NCI-H526 (cell line): ENCODE results near the gene ARID1A.

Experiments used
- DNase-seq, 2 experiments: peaks; one replicate each; lab custom pipeline; 2025; lab: John Stamatoyannopoulos, UW

The ARID1A gene

DNA sequence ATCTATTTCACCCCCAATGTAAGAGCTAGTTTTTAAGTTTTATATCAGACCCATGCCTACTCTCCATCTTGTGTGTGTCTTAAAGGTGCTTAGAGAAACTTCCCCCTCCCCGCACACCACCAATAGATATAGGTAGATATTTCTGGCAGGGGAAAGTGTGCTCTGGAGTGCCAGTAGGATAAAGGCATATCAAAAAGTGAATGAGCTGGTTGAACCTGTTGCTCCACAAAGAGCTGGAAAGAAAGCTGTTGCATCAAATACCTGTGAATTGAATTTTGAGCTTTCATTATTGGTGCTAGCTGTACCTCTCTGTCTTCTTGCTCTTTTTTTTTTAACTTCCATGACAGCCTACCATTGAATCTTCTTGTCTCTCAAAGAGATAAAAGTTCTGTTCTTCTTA, 32.8 kb downstream of the ARID1A start:
- no peak for DNase-seq

DNA sequence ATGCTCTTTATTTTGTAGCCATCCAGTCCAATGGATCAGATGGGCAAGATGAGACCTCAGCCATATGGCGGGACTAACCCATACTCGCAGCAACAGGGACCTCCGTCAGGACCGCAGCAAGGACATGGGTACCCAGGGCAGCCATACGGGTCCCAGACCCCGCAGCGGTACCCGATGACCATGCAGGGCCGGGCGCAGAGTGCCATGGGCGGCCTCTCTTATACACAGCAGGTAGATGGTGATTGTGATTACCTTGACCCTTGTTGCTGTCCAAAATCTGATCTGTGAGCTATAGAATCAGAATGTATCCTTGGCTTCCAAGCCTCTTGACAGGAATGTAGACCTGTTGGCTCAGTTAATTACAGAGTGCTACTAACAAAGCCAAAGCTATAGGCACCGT, 33.8 kb downstream of the ARID1A start:
- DNase-seq: no peak

DNA sequence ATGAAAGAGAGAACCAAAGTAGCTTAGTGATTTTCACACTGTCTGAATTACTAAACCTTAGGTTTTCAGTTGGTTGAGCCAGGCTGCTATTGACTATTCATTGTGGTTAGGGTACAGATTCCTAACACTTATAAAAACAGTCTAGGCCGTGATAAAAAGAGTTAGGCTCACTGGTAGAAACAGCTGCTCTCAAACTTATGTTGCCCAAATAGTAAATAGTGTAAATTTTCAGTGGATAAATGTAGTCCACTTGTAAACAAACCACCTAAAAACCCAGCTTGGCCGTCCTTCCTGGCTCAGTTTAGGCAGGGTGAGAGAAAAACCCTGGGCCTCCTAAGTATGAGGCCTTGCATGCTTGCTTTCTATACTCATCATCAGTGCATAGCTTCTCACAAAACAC, 34.9 kb downstream of the ARID1A start:
- no peak for DNase-seq

DNA sequence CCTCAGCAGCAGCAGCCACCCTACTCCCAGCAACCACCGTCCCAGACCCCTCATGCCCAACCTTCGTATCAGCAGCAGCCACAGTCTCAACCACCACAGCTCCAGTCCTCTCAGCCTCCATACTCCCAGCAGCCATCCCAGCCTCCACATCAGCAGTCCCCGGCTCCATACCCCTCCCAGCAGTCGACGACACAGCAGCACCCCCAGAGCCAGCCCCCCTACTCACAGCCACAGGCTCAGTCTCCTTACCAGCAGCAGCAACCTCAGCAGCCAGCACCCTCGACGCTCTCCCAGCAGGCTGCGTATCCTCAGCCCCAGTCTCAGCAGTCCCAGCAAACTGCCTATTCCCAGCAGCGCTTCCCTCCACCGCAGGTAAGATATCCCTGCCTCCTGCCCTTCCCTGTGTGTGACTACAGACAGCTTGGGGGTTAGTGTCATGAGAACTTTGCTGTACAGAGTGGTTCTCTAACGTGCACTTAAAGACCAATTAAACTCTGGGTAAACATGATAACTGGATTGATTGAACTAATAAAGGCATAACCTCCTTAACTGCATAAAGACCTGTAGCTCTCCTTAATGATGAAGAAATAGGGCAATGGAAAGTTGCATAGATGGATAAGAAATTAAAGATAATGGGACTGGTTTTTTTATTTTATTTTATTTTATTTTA, 35.6 kb downstream of the ARID1A start:
- no peak for DNase-seq

DNA sequence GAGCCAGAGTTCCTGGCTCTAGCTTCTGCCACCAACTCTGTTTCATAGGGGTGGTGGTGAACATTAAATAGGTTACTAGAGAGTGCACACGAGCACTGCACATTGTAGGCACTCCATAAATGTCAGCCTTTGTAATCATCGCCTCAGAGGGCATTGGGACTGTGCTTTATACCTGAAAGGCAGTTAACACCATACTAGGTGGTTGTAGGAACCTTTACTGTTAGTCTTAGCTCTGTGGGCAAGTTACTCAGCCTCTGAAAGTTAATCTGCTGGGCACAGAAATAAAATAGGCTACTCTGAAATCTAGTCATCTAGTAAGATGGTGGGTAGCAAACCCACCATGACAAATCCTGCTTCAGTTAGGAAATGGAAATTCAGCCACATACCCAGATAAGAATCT, 37.6 kb downstream of the ARID1A start:
- no peak for DNase-seq

DNA sequence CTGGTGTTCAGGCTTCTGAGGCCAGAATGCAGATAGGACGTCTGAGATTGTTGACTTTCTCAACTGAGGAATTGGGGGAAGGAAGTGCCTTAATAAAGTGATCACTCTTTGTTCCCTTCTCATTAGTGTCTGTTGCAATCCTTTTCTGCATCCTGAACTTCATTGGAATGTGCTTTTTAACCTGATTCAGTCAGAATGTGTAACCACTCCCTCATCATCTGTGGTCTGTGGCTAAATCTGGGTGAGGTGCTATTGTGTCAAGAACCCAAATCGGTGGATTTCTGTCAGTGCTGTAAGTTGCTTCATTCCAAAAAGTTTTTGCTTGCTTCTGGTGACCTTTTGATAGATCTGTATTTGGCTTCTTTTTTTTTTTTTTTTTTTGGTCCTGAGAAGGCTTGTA, 38.2 kb downstream of the ARID1A start:
- no peak for DNase-seq

DNA sequence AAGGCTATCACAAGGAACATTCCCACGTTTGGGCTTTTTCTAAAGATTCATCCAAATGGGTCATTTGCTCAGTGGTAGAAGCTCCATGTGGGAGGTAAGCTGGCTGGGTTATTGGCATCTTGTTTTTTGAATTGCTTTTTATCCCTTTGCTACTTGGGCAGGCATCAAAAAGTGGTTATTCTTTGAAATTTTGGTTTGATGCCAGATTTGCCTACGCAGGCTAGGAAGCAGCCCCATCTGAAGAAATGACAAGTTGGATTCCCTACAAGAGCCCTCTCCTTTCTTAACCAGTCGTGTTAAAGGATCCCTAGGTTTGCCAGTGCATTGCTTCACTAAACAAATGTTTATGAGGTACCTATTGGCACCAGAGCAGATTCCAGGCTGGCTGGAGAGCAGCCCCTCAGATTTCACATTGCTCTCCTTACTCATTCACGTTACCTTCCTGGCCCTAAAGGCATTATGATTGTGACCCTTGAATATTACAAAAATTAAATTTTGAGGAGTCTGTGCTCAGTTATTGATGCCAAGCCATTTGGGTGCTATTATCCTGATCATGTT, 38.8 kb downstream of the ARID1A start:
- no peak for DNase-seq

DNA sequence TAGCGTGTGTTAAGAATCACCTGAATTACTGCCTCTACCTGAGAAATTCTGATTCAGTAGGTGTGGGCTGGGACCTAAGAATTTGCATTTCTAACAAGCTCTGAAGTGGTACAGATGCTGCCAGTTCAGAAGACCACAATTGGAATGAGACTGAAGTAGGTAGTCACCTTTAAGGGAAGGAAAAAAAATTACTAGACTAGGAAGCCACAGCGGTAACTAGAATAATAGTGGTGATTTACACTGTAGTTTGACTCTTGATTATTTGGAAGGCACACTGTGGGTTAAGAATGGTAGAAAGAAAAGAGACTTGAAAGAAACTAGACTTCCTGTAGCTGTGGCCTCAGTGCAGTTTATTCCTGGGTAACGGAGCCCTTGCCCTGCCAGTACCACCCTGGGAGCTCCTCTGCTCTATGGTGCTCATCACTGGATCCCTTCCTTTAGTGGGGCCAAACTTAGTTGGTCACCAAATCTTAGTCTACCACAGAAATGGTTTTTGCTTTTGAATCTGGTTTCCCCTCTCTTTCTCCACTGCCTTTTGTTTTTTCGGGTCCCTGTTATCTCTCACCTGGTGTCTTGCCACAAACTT, 43.6 kb downstream of the ARID1A start:
- no peak for DNase-seq

DNA sequence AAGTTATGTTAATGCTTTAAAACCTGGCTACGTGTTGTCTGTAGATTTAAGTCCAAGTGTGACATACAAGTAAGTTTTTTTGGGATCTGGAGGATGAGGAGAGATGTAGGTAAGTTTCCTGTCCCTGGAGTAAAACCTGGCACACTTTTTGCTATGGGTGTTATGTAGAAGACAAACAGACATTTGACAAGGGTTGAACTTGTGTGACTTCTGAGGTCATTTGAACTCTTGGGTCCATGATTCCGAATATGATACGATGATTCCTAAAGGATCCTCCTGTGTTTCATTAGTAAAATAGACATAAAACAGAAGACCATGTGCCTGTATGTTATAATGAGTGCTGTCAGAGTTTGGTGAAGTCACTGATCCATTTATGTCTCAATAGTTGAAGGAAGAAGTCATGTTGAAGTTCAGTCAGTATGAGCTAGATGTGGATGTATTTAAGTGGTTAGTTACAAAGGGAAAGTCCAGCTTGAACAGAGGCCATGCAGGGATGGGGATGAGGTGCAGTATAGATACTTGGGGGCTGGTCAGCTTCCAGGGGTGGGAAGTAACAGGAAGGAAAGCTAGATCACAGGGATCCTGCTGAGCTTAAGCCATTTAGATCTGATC, 44.3 kb downstream of the ARID1A start:
- no peak for DNase-seq

DNA sequence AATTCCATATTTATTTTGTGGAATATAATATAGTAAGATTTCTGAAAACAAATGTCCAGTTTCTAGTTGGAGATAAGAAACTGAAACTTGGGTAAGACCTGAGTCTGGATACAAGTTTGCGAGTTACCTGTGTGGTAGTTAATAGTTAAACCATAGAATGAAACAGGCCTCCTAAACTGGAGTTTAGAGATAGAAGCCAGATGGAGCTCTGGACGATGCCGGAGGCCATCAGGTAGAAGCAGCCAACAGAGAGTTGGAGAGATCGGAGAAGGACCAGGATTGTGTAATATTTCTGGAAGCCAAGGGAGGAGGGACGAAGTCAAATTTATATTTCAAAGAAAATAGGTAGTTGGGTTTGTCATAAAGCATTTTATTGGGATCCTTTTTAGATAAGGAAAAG, 45.1 kb downstream of the ARID1A start:
- no peak for DNase-seq

DNA sequence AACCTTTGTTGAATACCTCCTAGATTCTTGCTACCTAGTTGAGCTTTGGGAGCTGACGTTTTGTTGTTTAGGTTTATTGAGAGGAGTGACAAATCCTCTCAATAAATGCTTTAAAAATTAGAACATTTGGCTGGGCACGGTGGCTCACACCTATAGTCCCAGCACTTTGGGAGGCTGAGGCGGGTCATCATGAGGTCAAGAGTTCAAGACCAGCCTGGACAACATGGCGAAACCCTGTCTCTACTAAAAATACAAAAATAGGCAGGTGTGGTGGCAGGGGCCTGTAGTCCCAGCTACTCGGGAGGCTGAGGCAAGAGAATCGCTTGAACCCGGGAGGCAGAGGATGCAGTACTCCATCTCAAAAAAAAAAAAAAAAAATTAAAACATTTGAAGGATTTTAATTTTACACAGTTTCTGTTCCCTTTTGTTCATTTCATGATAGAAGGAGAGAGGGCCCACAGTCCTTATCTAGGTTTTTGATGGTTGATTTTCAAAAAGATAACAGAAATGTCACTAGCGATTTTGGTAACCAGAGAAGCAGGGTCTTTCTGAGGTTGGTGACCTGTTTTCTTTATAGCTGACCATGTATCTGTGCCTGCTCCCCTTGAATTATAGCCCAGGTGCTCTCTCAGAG, 47.7 kb downstream of the ARID1A start:
- no peak for DNase-seq

DNA sequence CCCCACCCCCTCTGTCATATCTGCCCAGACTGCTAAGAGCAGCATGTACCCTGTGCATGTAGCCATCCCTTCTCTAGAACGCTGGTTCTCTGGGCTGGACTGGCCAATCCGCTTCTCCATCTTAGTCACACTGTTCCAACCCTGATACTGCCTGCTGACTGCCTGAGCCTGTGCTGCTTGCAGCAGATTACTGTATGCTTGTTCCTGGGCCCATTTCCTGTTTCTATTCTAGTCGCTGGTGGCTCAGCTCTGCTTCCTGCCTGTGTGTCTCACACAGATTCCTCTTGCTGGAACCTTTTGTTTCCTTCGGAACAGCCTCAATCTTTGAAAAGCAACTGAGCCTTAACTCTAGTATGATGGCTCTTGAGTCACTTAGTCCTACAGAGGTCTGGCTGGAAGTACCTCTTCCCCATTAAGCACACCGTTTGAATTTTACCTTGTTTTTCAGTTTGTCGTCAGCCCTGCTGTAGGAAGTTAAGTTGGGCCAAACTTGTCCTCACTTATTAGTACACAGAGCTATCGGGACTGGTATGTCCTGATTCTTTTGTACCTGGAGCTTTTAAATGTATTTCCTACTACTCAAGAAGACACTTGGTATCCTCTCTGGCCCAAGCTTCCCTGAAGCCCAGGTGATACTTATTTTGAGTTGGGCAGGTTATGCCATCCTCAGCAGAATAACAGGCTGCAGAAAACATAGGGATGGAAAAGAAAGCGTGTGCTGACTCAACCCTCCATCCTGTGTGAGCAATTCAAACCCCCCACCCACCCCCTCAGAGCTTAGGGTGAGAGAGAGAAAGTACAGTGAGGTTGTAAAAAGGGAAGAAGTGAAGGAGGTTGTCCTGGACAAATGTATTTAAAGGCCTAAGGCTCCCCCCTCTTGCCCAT, 48.5 kb downstream of the ARID1A start:
- no peak for DNase-seq

DNA sequence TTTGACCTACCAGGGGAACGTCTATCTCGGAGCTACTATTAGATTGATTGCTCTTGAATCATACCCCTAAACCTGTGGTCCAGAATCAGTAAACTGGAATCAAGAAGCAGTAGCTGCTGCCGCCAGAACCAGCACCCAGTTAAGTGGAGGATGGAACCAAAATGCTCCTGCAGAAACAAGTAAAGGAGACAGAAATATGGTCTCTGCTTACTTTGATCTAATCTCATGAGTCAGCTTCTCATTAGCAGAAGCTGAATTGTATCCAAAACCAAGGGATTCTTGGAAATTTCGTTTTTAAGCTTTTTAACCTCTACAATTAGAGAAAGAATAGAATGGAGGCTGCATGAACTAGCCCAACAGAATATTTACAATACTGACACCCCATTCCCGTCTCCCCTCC, 49.4 kb downstream of the ARID1A start:
- DNase-seq: no peak

DNA sequence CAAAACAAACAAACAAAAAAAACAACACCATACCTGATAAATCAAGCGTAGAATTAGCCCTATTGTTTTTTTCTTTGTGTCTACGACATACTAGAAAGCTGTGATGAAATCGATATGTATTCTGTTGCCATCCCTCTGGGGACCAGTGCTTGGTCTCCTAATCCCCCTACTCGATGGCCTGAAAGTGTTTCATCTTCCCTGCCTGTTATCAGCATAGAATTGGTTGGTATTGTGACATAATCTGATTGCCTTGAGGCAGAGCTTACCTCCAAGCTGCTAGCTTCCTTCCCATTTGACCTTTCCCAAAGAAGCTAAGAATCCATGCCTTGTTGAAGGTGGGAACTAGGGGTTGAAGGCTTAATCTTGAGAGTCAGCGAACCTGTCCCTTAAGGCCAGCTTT, 51.2 kb downstream of the ARID1A start:
- DNase-seq: no peak

DNA sequence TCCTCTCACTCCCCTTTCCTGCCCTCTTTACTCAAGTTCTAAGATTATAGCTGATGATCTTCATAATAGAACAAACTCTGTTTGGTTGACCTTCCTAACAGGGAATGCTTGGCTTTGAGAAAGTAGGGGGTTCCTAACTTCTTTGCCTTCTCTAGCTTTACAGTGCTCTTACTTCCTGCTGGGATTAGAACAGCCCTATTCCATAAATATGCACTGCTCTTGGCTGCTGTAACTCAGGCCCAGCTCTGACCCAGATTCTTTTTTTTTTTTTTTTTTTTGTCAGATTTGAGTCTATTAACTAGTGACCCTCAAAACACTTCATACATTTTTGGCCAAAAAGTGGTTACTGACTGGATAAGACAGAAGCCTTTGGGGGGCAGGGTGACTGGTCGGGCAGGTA, 52.5 kb downstream of the ARID1A start:
- DNase-seq: no peak

DNA sequence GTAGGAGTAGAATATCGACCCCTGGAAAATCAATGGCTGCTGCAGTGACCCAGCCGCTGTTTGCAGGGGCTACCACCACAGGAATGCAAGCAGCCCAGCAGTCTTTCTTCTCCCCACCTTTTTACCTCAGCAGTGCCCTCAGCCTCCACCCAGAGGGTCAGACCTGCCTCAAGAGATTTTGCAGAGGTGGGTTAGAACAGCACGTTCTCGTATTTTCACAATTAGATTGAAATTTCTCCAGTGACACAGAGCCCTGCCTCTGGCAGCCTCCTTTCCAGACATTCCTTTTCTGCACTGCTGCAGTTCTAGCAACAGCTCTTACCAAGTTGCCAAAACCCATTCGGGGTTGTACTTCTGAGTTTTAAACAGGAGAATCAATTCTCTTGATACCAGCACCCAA, 53.6 kb downstream of the ARID1A start:
- DNase-seq: no peak

DNA sequence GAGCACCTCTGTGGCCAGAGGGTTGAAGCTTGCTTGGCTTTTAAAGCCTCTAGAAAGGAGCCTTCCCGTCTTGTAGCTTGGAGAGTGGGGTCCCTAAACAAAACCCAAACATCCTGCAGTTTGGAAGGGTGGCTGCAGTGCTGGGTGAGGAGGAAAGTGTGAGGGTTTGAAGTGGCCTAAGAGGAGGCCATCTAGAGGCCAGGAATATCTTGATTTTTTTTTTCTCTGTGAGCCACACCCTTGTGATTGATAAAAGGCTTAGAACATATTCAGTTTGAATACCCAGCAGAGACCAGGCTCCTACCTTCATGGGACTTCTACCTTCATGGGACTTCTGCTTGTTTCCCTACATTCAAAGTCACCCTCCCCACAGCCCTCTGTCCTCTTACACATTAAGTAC, 54.6 kb downstream of the ARID1A start:
- no peak for DNase-seq

DNA sequence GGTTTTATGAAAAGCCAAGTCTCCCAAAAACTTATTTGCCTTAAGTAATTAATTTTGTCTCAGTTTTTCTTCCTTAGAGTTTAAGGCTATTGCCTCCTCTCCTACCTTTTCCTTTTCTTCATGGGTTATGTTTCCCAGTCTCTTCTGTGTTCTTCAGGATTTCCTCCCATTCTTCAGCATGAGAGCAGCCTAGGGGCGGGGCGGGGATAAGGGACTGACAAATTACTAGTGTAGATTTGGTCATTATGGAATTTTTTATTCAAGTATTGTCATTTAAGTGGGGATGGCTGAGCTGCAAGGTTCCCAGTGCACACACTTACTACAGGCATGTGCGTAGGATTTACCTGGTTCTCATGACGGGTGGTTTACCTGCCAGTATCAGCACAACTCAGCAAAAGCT, 56.7 kb downstream of the ARID1A start:
- DNase-seq: no peak

DNA sequence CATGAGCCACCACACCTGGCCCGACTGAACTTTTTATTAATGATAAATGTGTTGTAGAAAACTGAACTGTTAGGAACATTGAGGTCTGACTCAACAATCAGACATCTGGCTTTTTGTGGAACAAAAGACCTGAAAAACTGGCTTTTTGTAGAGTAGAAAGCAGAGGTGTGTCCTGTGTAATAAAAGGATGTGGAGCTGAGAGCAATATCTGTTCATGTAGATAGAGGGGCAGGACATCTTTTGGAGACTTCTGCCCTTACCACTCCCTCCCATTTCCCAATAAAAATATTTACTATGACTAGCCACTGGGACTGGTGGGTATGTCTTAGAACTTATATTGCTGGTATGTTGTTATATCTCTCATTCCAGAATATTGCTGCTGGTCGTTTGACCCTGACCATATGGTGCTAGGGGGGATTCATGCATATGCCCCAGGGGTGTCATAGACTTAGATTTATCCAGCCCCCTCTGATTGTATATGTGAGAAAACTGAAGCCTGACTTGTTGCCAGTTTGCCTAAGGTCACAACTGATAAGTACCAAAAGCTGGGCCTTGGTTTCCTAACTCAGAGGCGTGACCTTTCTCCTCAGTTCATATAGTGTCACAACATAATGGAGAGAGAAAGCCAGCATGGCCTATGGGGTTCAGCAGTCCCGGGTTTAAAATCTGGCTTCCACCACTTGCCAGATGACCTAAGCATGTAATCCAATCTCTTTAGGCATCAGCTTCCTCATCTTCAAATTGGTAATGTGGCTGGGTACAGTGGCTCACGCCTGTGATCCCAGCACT, 58.5 kb downstream of the ARID1A start:
- DNase-seq: no peak

DNA sequence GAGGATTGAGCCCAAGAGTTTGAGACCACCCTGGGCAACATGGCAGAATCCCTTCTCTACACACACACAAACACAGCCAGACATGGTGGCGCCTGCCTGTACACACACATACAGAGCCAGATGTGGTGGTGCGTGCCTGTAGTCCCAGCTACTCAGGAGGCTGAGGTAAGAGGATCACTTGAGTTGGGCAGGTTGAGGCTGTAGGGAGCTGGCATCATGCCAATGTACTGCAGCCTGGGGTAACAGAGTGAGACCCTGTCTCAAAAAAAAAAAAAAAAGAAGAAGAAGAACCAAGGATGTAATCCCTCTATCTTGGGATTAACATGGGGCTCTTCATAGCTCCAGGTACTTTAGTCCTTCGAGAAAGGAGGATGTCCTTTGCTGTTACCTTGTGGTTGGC, 62.5 kb downstream of the ARID1A start:
- DNase-seq: no peak

DNA sequence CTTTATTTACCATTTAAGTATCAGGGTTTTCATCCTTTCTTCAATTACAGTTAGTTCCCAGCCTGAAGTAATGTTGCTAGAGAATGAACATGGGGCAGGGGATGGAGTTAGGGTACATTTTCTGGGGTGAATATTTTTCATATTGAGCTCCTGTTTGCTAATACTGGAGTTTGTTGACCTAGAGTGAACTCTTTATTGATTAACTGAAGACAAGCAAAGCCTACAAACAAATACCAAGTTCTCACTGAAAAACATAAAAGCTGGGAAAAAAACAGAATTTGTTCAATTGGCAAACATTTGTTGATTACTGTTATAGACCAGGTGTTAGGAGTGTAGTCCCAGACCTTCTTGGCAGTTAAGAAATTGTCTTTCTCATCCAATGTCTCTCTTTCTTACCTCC, 63.7 kb downstream of the ARID1A start:
- no peak for DNase-seq
